Gastrocnemius medialis (tissue), 4 donors: ENCODE data around the gene PAFAH2.

ENCODE experiments used
- CTCF ChIP-seq, 5 experiments: fragments of 450-650 bp in 3 of 5; fragments of 200-600 bp in 2 of 5; sonication (generic) in 2 of 5; IDR thresholded peaks in 4 of 5; conservative IDR thresholded peaks in 1 of 5; 1 replicate in 4 of 5; 2 replicates in 1 of 5; pipeline ENCODE4 v1.5.1; 2016 to 2019; ENCODE audit warnings: antibody characterized with exemption in 5 of 5, mild to moderate bottlenecking in 3 of 5, moderate library complexity in 3 of 5
- POLR2A ChIP-seq, 2 donors: fragments of 450-650 bp; IDR thresholded peaks; one replicate each; pipeline ENCODE4 v1.6.1; 2017; ENCODE audit warnings: antibody characterized with exemption in 2 of 2, mild to moderate bottlenecking in 2 of 2, moderate library complexity in 2 of 2

- TF ChIP-seq POLR2A (IDR thresholded peaks at IDR 0.05) (no peak), CTCF (IDR thresholded peaks at IDR 0.05 in 4 of 5, conservative IDR thresholded peaks at IDR 0.05 in 1 of 5) (no peak)
These were observed 74.8 kb downstream of the PAFAH2 start for GRCh38 chr1:25922971-25923552.
